K562 (cell line): ENCODE data around the gene KCTD11. TPM values are rescaled to one million over a fixed set of nuclear protein-coding genes. Genes with fewer than 3 reads are reported as not detected.

Experiments
- ATAC-seq: fragments of 200-7000 bp; cut with Tn5 transposase; 3 replicates; pipeline ENCODE4 v1.9.1; 2020; ENCODE audit warnings: moderate library complexity
- BruUV-seq: library from RNA; stranded (reverse); fragments of 400-500 nt; replicated peaks from 2 replicates; lab custom pipeline; 2021; lab: Mats Ljungman, UMichigan
- CTCF ChIA-PET: fragments of 300-600 bp; formaldehyde crosslinking; extraction: SDS; loops from one replicate; lab custom pipeline; 2021; ENCODE audit warnings: low intra/inter-chr PET ratio; lab: Yijun Ruan, JAX
- POLR2A ChIA-PET: fragments of 300-600, 350-650 bp; sonication (Branson Sonifier 250); formaldehyde crosslinking; extraction: SDS; loops from one replicate; lab custom pipeline; 2021; ENCODE audit warnings: antibody characterized with exemption, inconsistent platforms; lab: Yijun Ruan, JAX
- DNase-seq, 4 experiments: peaks; one replicate each; pipeline versions ENCODE4 v3.0.0 to v3.0.0-alpha.2; 2011 to 2018; ENCODE audit warnings: low spot score in 3 of 4, mixed read lengths in 3 of 4; ENCODE audit errors: extremely low read depth in 1 of 4
- FAIRE-seq: peaks from 2 replicates; lab custom pipeline; 2011; peaks lifted over from hg19 to GRCh38; lab: Jason Lieb, UNC
- H2AFZ ChIP-seq: 2 replicates; pipeline ENCODE4 v1.6.0; 2011; ENCODE audit warnings: low read depth, low read length, control low read depth, inconsistent platforms
- H3K27ac ChIP-seq: fragments of 200-600 bp; 3 replicates; pipeline ENCODE4 v1.8.0; 2011; ENCODE audit warnings: low read depth, mild to moderate bottlenecking, control low read depth, inconsistent platforms, low read length, moderate library complexity, mixed read lengths; ENCODE audit errors: extremely low read depth
- H3K27me3 ChIP-seq, 2 experiments: fragments of 300-600 bp in 1 of 2; 2 replicates in 1 of 2; 3 replicates in 1 of 2; pipeline versions ENCODE4 v1.6.0 to v1.8.0; 2011; ENCODE audit warnings: inconsistent platforms in 2 of 2, low read length in 2 of 2, mild to moderate bottlenecking in 1 of 2, mixed read lengths in 1 of 2, moderate library complexity in 1 of 2; ENCODE audit not compliant: control insufficient read depth in 2 of 2, insufficient read depth in 2 of 2
- H3K36me3 ChIP-seq: fragments of 300-600 bp; 3 replicates; pipeline ENCODE4 v1.8.0; 2011; ENCODE audit warnings: mild to moderate bottlenecking, low read length, inconsistent platforms; ENCODE audit not compliant: control insufficient read depth, insufficient read depth
- H3K4me1 ChIP-seq, 2 experiments: fragments of 200-600 bp in 1 of 2; replicated peaks in 1 of 2; 2 replicates in 1 of 2; 3 replicates in 1 of 2; pipeline versions ENCODE4 v1.5.1 to v1.8.0; 2011; ENCODE audit warnings: inconsistent platforms in 2 of 2, low read length in 2 of 2, mild to moderate bottlenecking in 1 of 2, mixed read lengths in 1 of 2, moderate library complexity in 1 of 2; ENCODE audit not compliant: control insufficient read depth in 2 of 2, insufficient read depth in 2 of 2
- H3K4me2 ChIP-seq: 2 replicates; pipeline ENCODE4 v1.6.1; 2011; ENCODE audit warnings: low read length, control low read depth, inconsistent platforms, mixed read lengths; ENCODE audit not compliant: insufficient read depth
- H3K4me3 ChIP-seq: fragments of 200-600 bp; sonication (generic), shearing (Covaris generic); 2 replicates; pipeline ENCODE4 v1.5.1; 2016; ENCODE audit warnings: control low read depth, inconsistent platforms
- H3K79me2 ChIP-seq: fragments of 200-600 bp; 3 replicates; pipeline ENCODE4 v1.8.0; 2011; ENCODE audit warnings: low read length, inconsistent platforms; ENCODE audit not compliant: control insufficient read depth, insufficient read depth
- H3K9ac ChIP-seq, 2 experiments: 2 replicates each; pipeline versions ENCODE4 v1.6.0 to v1.6.1; 2011; ENCODE audit warnings: low read depth in 2 of 2, low read length in 2 of 2, control low read depth in 1 of 2, inconsistent platforms in 1 of 2, mild to moderate bottlenecking in 1 of 2, mixed read lengths in 1 of 2; ENCODE audit not compliant: insufficient read depth in 1 of 2
- H3K9me1 ChIP-seq: one replicate; pipeline ENCODE4 v1.6.0; 2011; ENCODE audit warnings: inconsistent platforms, mild to moderate bottlenecking, low read length, moderate library complexity; ENCODE audit not compliant: control insufficient read depth, insufficient read depth
- H3K9me3 ChIP-seq: replicated peaks from 2 replicates; pipeline ENCODE4 v1.5.1; 2011; ENCODE audit warnings: low read depth, low read length, inconsistent platforms; ENCODE audit not compliant: control insufficient read depth, insufficient read depth
- H4K20me1 ChIP-seq: replicated peaks from 2 replicates; pipeline ENCODE4 v1.6.1; 2011; ENCODE audit warnings: low read length, inconsistent platforms, mixed read lengths; ENCODE audit not compliant: control insufficient read depth, insufficient read depth
- AFF1 ChIP-seq, 2 experiments: fragments of 450-650 bp; IDR thresholded peaks; 2 replicates each; pipeline ENCODE4 v1.6.1; 2018; ENCODE audit warnings: mild to moderate bottlenecking in 2 of 2, low read depth in 1 of 2; ENCODE audit not compliant: partially characterized antibody in 2 of 2
- BCLAF1 ChIP-seq, 2 experiments: fragments of 450-650 bp in 1 of 2; IDR thresholded peaks; 2 replicates each; pipeline ENCODE4 v1.6.1; 2011 to 2017; ENCODE audit warnings: low read depth in 2 of 2, antibody characterized with exemption in 1 of 2, borderline replicate concordance in 1 of 2, low read length in 1 of 2, mild to moderate bottlenecking in 1 of 2, mixed read lengths in 1 of 2; ENCODE audit not compliant: control insufficient read depth in 1 of 2
- ETS1 ChIP-seq: conservative IDR thresholded peaks from 2 replicates; pipeline ENCODE4 v1.6.1; 2011; ENCODE audit warnings: low read depth, mild to moderate bottlenecking, low read length; ENCODE audit not compliant: control insufficient read depth
- HNRNPH1 ChIP-seq: fragments of 200-400 bp; formaldehyde crosslinking; optimal IDR thresholded peaks from 2 replicates; pipeline ENCODE3; 2017; ENCODE audit warnings: low read depth, mild to moderate bottlenecking, low read length, moderate library complexity
- SMAD3 ChIP-seq: fragments of 450-650 bp; formaldehyde crosslinking; conservative IDR thresholded peaks from 2 replicates; pipeline ENCODE4 v1.4.0; 2020; ENCODE audit warnings: mild to moderate bottlenecking
- SREBF1 ChIP-seq: fragments of 150-350 bp; IDR thresholded peaks from 2 replicates; pipeline ENCODE4 v1.6.1; 2014; ENCODE audit warnings: antibody characterized with exemption, low read depth, low read length, borderline replicate concordance
- ZNF398 ChIP-seq: fragments of 250-450 bp; sonication (Bioruptor Pico); IDR thresholded peaks from 2 replicates; pipeline ENCODE4 v1.8.0; 2021; ENCODE audit warnings: moderate library complexity, mild to moderate bottlenecking, inconsistent platforms
- WGBS: fragments of 100-300 bp; shearing (Covaris generic); methylation state at CpG from one replicate; pipeline ENCODE4 v1.1.6; 2016; ENCODE audit warnings: low coverage, mixed read lengths; ENCODE audit not compliant: insufficient coverage; ENCODE audit errors: missing lambda C conversion rate; 5-methylcytosine and 5-hydroxymethylcytosine counted together
- in situ Hi-C: fragments of 300-500 bp; cut with MboI; formaldehyde crosslinking; loops from 4 replicates; pipeline ENCODE4 v1.15.0; 2018; ENCODE audit warnings: inconsistent platforms, mixed read lengths
- intact Hi-C: fragments of 100-400 bp; cut with micrococcal nuclease; formaldehyde crosslinking; loops from 2 replicates; pipeline ENCODE4 v1.14.2; 2022
- polyA plus RNA-seq, 8 experiments: library from polyadenylated mRNA; depleted of rRNA in 4 of 8; stranded (reverse) in 5 of 8; unstranded in 3 of 8; fragments of >200 nt; fragmentation: Nextera tagmentation in 2 of 8; fragmentation: Illumina TruSeq in 1 of 8; extraction: Ambion mirVana in 2 of 8; extraction: Trizol in 1 of 8; gene quantifications; 2 replicates each; pipeline versions ENCODE4 v1.2.1 to v1.2.3, GENCODE V29; 2011 to 2014; ENCODE audit warnings: inconsistent platforms in 1 of 8, missing spikeins in 1 of 8
- total RNA-seq, 7 experiments: library from RNA; depleted of rRNA in 6 of 7; stranded (reverse); fragments of >200 nt in 6 of 7; fragmentation: Illumina TruSeq in 2 of 7; extraction: Trizol in 2 of 7; gene quantifications; 2 replicates each; pipeline versions ENCODE4 v1.2.1 to v1.2.3, GENCODE V29; 2011 to 2021; ENCODE audit warnings: low replicate concordance in 1 of 7

Gene KCTD11
- total and polyA plus RNA-seq, 9 of the 15 experiments (the other 6 are each of a cell fraction or from before 2014, with no cell fraction given), result 0.01 to 3.2 (median 2.5) TPM; not detected in 1

GRCh38 chr17:7330638-7331015, 21.3 kb upstream of the KCTD11 start:
- H3K36me3 ChIP-seq, result peaks cover 12% of the 10 kb centered on the region; the same call in 1 of the 3 replicates
- in situ Hi-C loops, result loop anchor here (10.0 kb wide), 1 partner anchor 286 kb away; the partner anchor contains the start of gene SLC16A11
- WGBS, result 69% methylated on average over 12 of the region's 13 CpGs
- 0 out of 2 replicates have a peak overlapping the region, but pooled peaks have one; percentile 45 for H2AFZ ChIP-seq
- H3K27me3 ChIP-seq, result no peaks in the 10 kb centered on the region
- H3K4me2 ChIP-seq, result peak overlapping the region; percentile 32
- intact Hi-C loops, result no loop called here
- ATAC-seq (no peak), DNase-seq (no peak), FAIRE-seq (no peak)
- CTCF ChIA-PET, result no interaction called here
- POLR2A ChIA-PET, result interaction anchor here (0.7 kb wide), 1 partner anchor 230 kb away, joined by 3 read pairs; no protein-coding TSS in a partner anchor
- peak overlapping the region in 1 of 2 experiments; percentile 73; a peak in 1 of 4 replicates for H3K9ac ChIP-seq
- BruUV-seq, result no TSS peak
- H4K20me1 ChIP-seq, result no peaks in the 10 kb centered on the region
- H3K9me1 ChIP-seq, result no peaks in the 10 kb centered on the region
- no peak overlapping the region for H3K4me3 ChIP-seq
- H3K27ac ChIP-seq, result no peak overlapping the region
- no peaks in the 10 kb centered on the region for H3K9me3 ChIP-seq
- peaks cover 15 to 42% of the 10 kb centered on the region in 2 experiments for H3K4me1 ChIP-seq
- peaks cover 16% of the 10 kb centered on the region for H3K79me2 ChIP-seq
- TF ChIP-seq SREBF1, result no peak
- TF ChIP-seq ETS1, result no peak
- no peak for TF ChIP-seq BCLAF1 (IDR thresholded peaks at IDR 0.05; ENCODE audit: borderline replicate concordance in 1 of 2, control insufficient read depth in 1 of 2, low read depth in 2 of 2, low read length in 1 of 2)
- TF ChIP-seq AFF1 (IDR thresholded peaks at IDR 0.05; ENCODE audit: low read depth in 1 of 2, partially characterized antibody in 2 of 2), result no peak
- no peak for TF ChIP-seq HNRNPH1
- TF ChIP-seq ZNF398 (CRISPR knock-in tag), result no peak
- TF ChIP-seq SMAD3, result no peak
